Endothelial cell of umbilical vein (primary cell): ENCODE results near the gene PROZ. TPM values are rescaled to one million over a fixed set of nuclear protein-coding genes. Genes with fewer than 3 reads are reported as not detected.

Source experiments
- BruUV-seq: library from RNA; stranded (reverse); fragments of 400-500 nt; replicated peaks from 2 replicates; lab custom pipeline; 2021; lab: Mats Ljungman, UMichigan
- CTCF ChIA-PET: fragments of 300-600, 350-600 bp; sonication (Branson Sonifier 250); formaldehyde crosslinking; loops from one replicate; lab custom pipeline; 2021; ENCODE audit warnings: antibody characterized with exemption, inconsistent platforms; lab: Charles Lee
- POLR2A ChIA-PET: fragments of 300-600, 350-600 bp; sonication (Branson Sonifier 250); formaldehyde crosslinking; loops from one replicate; lab custom pipeline; 2021; ENCODE audit warnings: antibody characterized with exemption, inconsistent platforms; lab: Charles Lee
- DNase-seq: peaks from one replicate; pipeline ENCODE4 v3.0.0-alpha.2; 2011; ENCODE audit warnings: low read depth, low spot score
- FAIRE-seq: peaks from 2 replicates; lab custom pipeline; 2011; peaks lifted over from hg19 to GRCh38; lab: Jason Lieb, UNC
- H2AFZ ChIP-seq: 2 replicates; pipeline ENCODE4 v1.6.0; 2012; ENCODE audit warnings: low read depth, low read length, control low read depth, inconsistent platforms
- H3K27ac ChIP-seq: 2 replicates; pipeline ENCODE4 v1.5.1; 2011; ENCODE audit warnings: low read depth, mild to moderate bottlenecking, control low read depth, low read length, moderate library complexity; ENCODE audit not compliant: insufficient read depth
- H3K27me3 ChIP-seq, 2 experiments: 2 replicates each; pipeline versions ENCODE4 v1.6.0 to v1.6.1; 2011; ENCODE audit warnings: low read length in 2 of 2, mixed read lengths in 1 of 2; ENCODE audit not compliant: control insufficient read depth in 2 of 2, insufficient read depth in 2 of 2
- H3K36me3 ChIP-seq, 2 experiments: 2 replicates in 1 of 2; 3 replicates in 1 of 2; pipeline ENCODE4 v1.5.1; 2011; ENCODE audit warnings: low read length in 2 of 2, mild to moderate bottlenecking in 1 of 2, moderate library complexity in 1 of 2; ENCODE audit not compliant: control insufficient read depth in 2 of 2, insufficient read depth in 2 of 2; ENCODE audit errors: extremely low read depth in 1 of 2
- H3K4me1 ChIP-seq: 3 replicates; pipeline ENCODE4 v1.5.1; 2011; ENCODE audit warnings: mild to moderate bottlenecking, low read length; ENCODE audit not compliant: control insufficient read depth, insufficient read depth; ENCODE audit errors: extremely low read depth
- H3K4me2 ChIP-seq: 2 replicates; pipeline ENCODE4 v1.6.1; 2011; ENCODE audit warnings: low read length, control low read depth, mixed read lengths; ENCODE audit not compliant: insufficient read depth
- H3K4me3 ChIP-seq, 3 experiments: fragments of 200-600 bp in 1 of 3; sonication (generic), shearing (Covaris generic) in 1 of 3; replicated peaks in 1 of 3; 2 replicates each; pipeline ENCODE4 v1.5.1; 2011 to 2016; ENCODE audit warnings: control low read depth in 3 of 3, low read length in 3 of 3, mild to moderate bottlenecking in 2 of 3, inconsistent platforms in 1 of 3, low read depth in 1 of 3, moderate library complexity in 1 of 3; ENCODE audit not compliant: insufficient read depth in 1 of 3
- H3K79me2 ChIP-seq: 2 replicates; pipeline ENCODE4 v1.6.0; 2012; ENCODE audit warnings: low read length, inconsistent platforms; ENCODE audit not compliant: control insufficient read depth, insufficient read depth
- H3K9ac ChIP-seq: replicated peaks from 2 replicates; pipeline ENCODE3; 2011; ENCODE audit warnings: low read length, control low read depth; ENCODE audit not compliant: insufficient read depth; ENCODE audit errors: extremely low read depth
- H3K9me1 ChIP-seq: replicated peaks from 3 replicates; pipeline ENCODE4 v1.6.0; 2011; ENCODE audit warnings: mild to moderate bottlenecking, low read length; ENCODE audit not compliant: control insufficient read depth, insufficient read depth; ENCODE audit errors: extremely low read depth
- H3K9me3 ChIP-seq: replicated peaks from 2 replicates; pipeline ENCODE4 v1.5.1; 2012; ENCODE audit warnings: low read length, inconsistent platforms; ENCODE audit not compliant: control insufficient read depth, insufficient read depth
- H4K20me1 ChIP-seq: replicated peaks from 2 replicates; pipeline ENCODE3; 2011; ENCODE audit warnings: mild to moderate bottlenecking, low read length; ENCODE audit not compliant: control insufficient read depth, insufficient read depth; ENCODE audit errors: extremely low read depth
- CTCF ChIP-seq, 2 donors: IDR thresholded peaks; 1 replicate in 1 of 2; 2 replicates in 1 of 2; pipeline ENCODE4 v1.5.1; 2011; ENCODE audit warnings: low read length in 2 of 2, mild to moderate bottlenecking in 2 of 2, moderate library complexity in 2 of 2, control low read depth in 1 of 2, inconsistent platforms in 1 of 2, low read depth in 1 of 2; ENCODE audit not compliant: insufficient read depth in 1 of 2; ENCODE audit errors: extremely low read depth in 1 of 2
- EZH2 ChIP-seq: IDR thresholded peaks from 2 replicates; pipeline ENCODE4 v1.6.1; 2012; ENCODE audit warnings: borderline replicate concordance, low read depth, mild to moderate bottlenecking, moderate library complexity, low read length, inconsistent platforms; ENCODE audit not compliant: severe bottlenecking
- FOS ChIP-seq: IDR thresholded peaks from 2 replicates; pipeline ENCODE4 v1.6.1; 2011; ENCODE audit warnings: mild to moderate bottlenecking, low read length, moderate library complexity, borderline replicate concordance; ENCODE audit not compliant: insufficient read depth
- GATA2 ChIP-seq: IDR thresholded peaks from 2 replicates; pipeline ENCODE4 v1.7.0; 2011; ENCODE audit warnings: low read depth, mild to moderate bottlenecking, moderate library complexity, mixed read lengths, low read length; ENCODE audit not compliant: insufficient read length, insufficient read depth
- JUN ChIP-seq: IDR thresholded peaks from 2 replicates; pipeline ENCODE4 v1.6.1; 2011; ENCODE audit warnings: borderline replicate concordance, low read depth; ENCODE audit not compliant: insufficient read length, insufficient read depth
- MAX ChIP-seq: IDR thresholded peaks from 2 replicates; pipeline ENCODE4 v1.6.1; 2011; ENCODE audit not compliant: insufficient read depth, insufficient read length
- MYC ChIP-seq: IDR thresholded peaks from one replicate; pipeline ENCODE4 v1.6.1; 2011; ENCODE audit warnings: mild to moderate bottlenecking, low read depth, low read length
- POLR2A ChIP-seq: IDR thresholded peaks from 2 replicates; pipeline ENCODE4 v1.6.1; 2012; ENCODE audit warnings: low read depth, mild to moderate bottlenecking, control low read depth, low read length
- POLR2AphosphoS5 ChIP-seq: IDR thresholded peaks from 2 replicates; pipeline ENCODE4 v1.6.1; 2012; ENCODE audit warnings: low read depth, mild to moderate bottlenecking, control low read depth, low read length, moderate library complexity; ENCODE audit not compliant: insufficient read depth
- dilution Hi-C: fragments of 300-500 bp; cut with MboI; formaldehyde crosslinking; loops from one replicate; pipeline ENCODE4 v1.15.0; 2019; ENCODE audit warnings: low sequenced_read_pairs; ENCODE audit not compliant: extremely low pct_ligation_motif_present
- intact Hi-C: fragments of 100-400 bp; cut with micrococcal nuclease; formaldehyde crosslinking; loops from one replicate; pipeline ENCODE4 v1.10.0; 2022
- polyA plus RNA-seq, 4 experiments: library from polyadenylated mRNA; depleted of rRNA in 3 of 4; stranded (reverse) in 3 of 4; unstranded in 1 of 4; fragments of >200 nt; gene quantifications; 2 replicates each; pipeline versions ENCODE4 v1.2.1 to v1.2.3, GENCODE V29; 2011 to 2012; ENCODE audit warnings: missing spikeins in 1 of 4
- total RNA-seq: library from RNA; stranded (reverse); gene quantifications from 2 replicates; pipeline ENCODE4 v1.2.3, GENCODE V29; 2021

The PROZ gene
- total and polyA plus RNA-seq, 2 donors (not counting 3 experiments of a cell fraction or from before 2014, with no cell fraction given) = not detected

GRCh38 chr13:113178070-113178895 is 19.8 kb downstream of the PROZ start:
- POLR2A ChIA-PET = no interaction called here
- no peaks in the 10 kb centered on the region for H3K27me3 ChIP-seq

GRCh38 chr13:113178896-113179167 is 20.4 kb downstream of the PROZ start:
- H3K4me2 ChIP-seq = no peak overlapping the region
- BruUV-seq = no TSS peak
- peaks cover 18% of the 10 kb centered on the region for H3K4me1 ChIP-seq
- no peaks in the 10 kb centered on the region for H4K20me1 ChIP-seq
- no peak overlapping the region for H3K4me3 ChIP-seq
- no peak for DNase-seq
- dilution Hi-C loops = no loop called here
- H2AFZ ChIP-seq = no peak overlapping the region
- no peak for TF ChIP-seq POLR2AphosphoS5
- no peak for TF ChIP-seq MAX
- TF ChIP-seq FOS = no peak
- TF ChIP-seq EZH2 = no peak
- TF ChIP-seq GATA2 = no peak
- TF ChIP-seq JUN = no peak
- no peak for TF ChIP-seq POLR2A
- TF ChIP-seq MYC = no peak
- TF ChIP-seq CTCF (IDR thresholded peaks at IDR 0.05; ENCODE audit: extremely low read depth in 1 of 2, insufficient read depth in 1 of 2, low read depth in 1 of 2, low read length in 2 of 2) = no peak
- H3K79me2 ChIP-seq = no peaks in the 10 kb centered on the region
- POLR2A ChIA-PET = no interaction called here
- CTCF ChIA-PET = interaction anchor here (2.2 to 2.3 kb wide), 2 partner anchors 8 to 9 kb away, joined by 8 to 9 read pairs; no protein-coding TSS in a partner anchor
- H3K27ac ChIP-seq = peak overlapping the region; percentile 61
- H3K9me3 ChIP-seq = no peaks in the 10 kb centered on the region
- no peak for FAIRE-seq
- peak overlapping the region; percentile 13 for H3K9ac ChIP-seq
- H3K27me3 ChIP-seq = no peaks in the 10 kb centered on the region
- intact Hi-C loops = loop anchor here (1.0 kb wide), 2 partner anchors 8 to 9 kb away; no protein-coding TSS in a partner anchor
- H3K36me3 ChIP-seq = peaks cover 16 to 23% of the 10 kb centered on the region in 2 experiments
- H3K9me1 ChIP-seq = no peaks in the 10 kb centered on the region

More at GRCh38 chr13:113178070-113178895, 19.8 kb downstream of the PROZ start:
- H3K36me3 ChIP-seq = peaks cover 16 to 23% of the 10 kb centered on the region in 2 experiments
- no peaks in the 10 kb centered on the region for H3K79me2 ChIP-seq
- no peaks in the 10 kb centered on the region for H3K9me1 ChIP-seq
- no peaks in the 10 kb centered on the region for H3K9me3 ChIP-seq
- dilution Hi-C loops = no loop called here
- H2AFZ ChIP-seq = no peak overlapping the region
- H3K4me2 ChIP-seq = peak overlapping the region; percentile 18
- no TSS peak for BruUV-seq
- H4K20me1 ChIP-seq = no peaks in the 10 kb centered on the region
- peak overlapping the region; percentile 17 for H3K9ac ChIP-seq
- H3K4me1 ChIP-seq = peaks cover 14% of the 10 kb centered on the region
- peak; percentile 24 for DNase-seq
- TF ChIP-seq POLR2AphosphoS5 (peak; percentile 51), POLR2A (no peak), GATA2 (no peak), MYC (no peak)
- peak; percentile 53 for FAIRE-seq
- H3K4me3 ChIP-seq = no peak overlapping the region
- peak overlapping the region; percentile 61 for H3K27ac ChIP-seq
- intact Hi-C loops = loop anchor here (1.0 kb wide), 2 partner anchors 8 to 9 kb away; no protein-coding TSS in a partner anchor
- CTCF ChIA-PET = interaction anchor here (2.2 to 2.3 kb wide), 2 partner anchors 9 kb away, joined by 8 to 9 read pairs; no protein-coding TSS in a partner anchor
